K562 (cell line): ENCODE measurements around the gene RNF151. TPM values are rescaled to one million over a fixed set of nuclear protein-coding genes. Genes with fewer than 3 reads are reported as not detected.
A peak's percentile ranks its signal among the peaks of the same experiment; 100 is the strongest.

Experiments used
- ATF3 ChIP-seq, 2 experiments: fragments of 450-650 bp in 1 of 2; sonication (generic) in 1 of 2; formaldehyde crosslinking in 1 of 2; IDR thresholded peaks in 1 of 2; conservative IDR thresholded peaks in 1 of 2; 2 replicates each; pipeline versions ENCODE4 v1.6.1 to v1.8.1; 2016 to 2023; ENCODE audit warnings: mild to moderate bottlenecking in 2 of 2, moderate library complexity in 2 of 2, inconsistent platforms in 1 of 2, missing genetic modification reagents in 1 of 2
- CHAMP1 ChIP-seq: fragments of 450-650 bp; IDR thresholded peaks from 2 replicates; pipeline ENCODE4 v1.6.1; 2016; ENCODE audit warnings: mild to moderate bottlenecking
- DNMT1 ChIP-seq: fragments of 450-650 bp; IDR thresholded peaks from 2 replicates; pipeline ENCODE4 v1.6.1; 2016; ENCODE audit warnings: antibody characterized with exemption, mild to moderate bottlenecking
- ERF ChIP-seq: fragments of 450-650 bp; formaldehyde crosslinking; IDR thresholded peaks from 2 replicates; pipeline ENCODE4 v1.4.0; 2020; ENCODE audit warnings: mild to moderate bottlenecking, mixed read lengths
- HOXB6 ChIP-seq: fragments of 250-450 bp; sonication (Bioruptor Pico); IDR thresholded peaks from 2 replicates; pipeline ENCODE4 v1.5.1; 2022; ENCODE audit warnings: mild to moderate bottlenecking, borderline replicate concordance
- IFI16 ChIP-seq: fragments of 250-450 bp; sonication (Bioruptor Pico); IDR thresholded peaks from 2 replicates; pipeline ENCODE4 v2.1.2; 2022; ENCODE audit warnings: mild to moderate bottlenecking, inconsistent platforms
- MAX ChIP-seq: sonication (generic); formaldehyde crosslinking; IDR thresholded peaks from 2 replicates; pipeline ENCODE4 v1.9.0; 2022; ENCODE audit warnings: mild to moderate bottlenecking, missing genetic modification reagents
- MBD2 ChIP-seq: sonication (generic); IDR thresholded peaks from 2 replicates; pipeline ENCODE4 v1.6.1; 2016; ENCODE audit warnings: low read depth, borderline replicate concordance
- MIER1 ChIP-seq: fragments of 450-650 bp; IDR thresholded peaks from 2 replicates; pipeline ENCODE4 v1.6.1; 2016; ENCODE audit warnings: antibody characterized with exemption, mild to moderate bottlenecking, low read depth
- RNF2 ChIP-seq: sonication (generic); IDR thresholded peaks from 2 replicates; pipeline ENCODE4 v1.6.1; 2016
- STAG1 ChIP-seq: sonication (generic); formaldehyde crosslinking; IDR thresholded peaks from 2 replicates; pipeline ENCODE4 v1.5.0; 2020; ENCODE audit warnings: missing genetic modification reagents, borderline replicate concordance
- USF1 ChIP-seq: sonication (generic); formaldehyde crosslinking; IDR thresholded peaks from 2 replicates; pipeline ENCODE4 v1.9.0; 2022; ENCODE audit warnings: mild to moderate bottlenecking, missing genetic modification reagents
- ZNF518B ChIP-seq: fragments of 250-450 bp; sonication (Bioruptor Pico); IDR thresholded peaks from 2 replicates; pipeline ENCODE4 v1.5.0; 2021; ENCODE audit warnings: mild to moderate bottlenecking, moderate library complexity
- ZNF740 ChIP-seq, 3 experiments: fragments of 200-800 bp in 1 of 3; sonication (Bioruptor generic) in 1 of 3; sonication (generic) in 1 of 3; formaldehyde crosslinking in 1 of 3; IDR thresholded peaks; 2 replicates each; pipeline versions ENCODE4 v1.6.1 to v1.8.0; 2016 to 2022; ENCODE audit warnings: mild to moderate bottlenecking in 2 of 3, missing compliant biosample characterization in 2 of 3, missing genetic modification characterization in 2 of 3, missing genetic modification reagents in 1 of 3
- ZNF785 ChIP-seq: fragments of 250-450 bp; sonication (Bioruptor Pico); IDR thresholded peaks from 2 replicates; pipeline ENCODE4 v1.4.0; 2020; ENCODE audit warnings: mild to moderate bottlenecking
- polyA plus RNA-seq, 8 experiments: library from polyadenylated mRNA; depleted of rRNA in 4 of 8; stranded (reverse) in 5 of 8; unstranded in 3 of 8; fragments of >200 nt; fragmentation: Nextera tagmentation in 2 of 8; fragmentation: Illumina TruSeq in 1 of 8; extraction: Ambion mirVana in 2 of 8; extraction: Trizol in 1 of 8; gene quantifications; 2 replicates each; pipeline versions ENCODE4 v1.2.1 to v1.2.3, GENCODE V29; 2011 to 2014; ENCODE audit warnings: inconsistent platforms in 1 of 8, missing spikeins in 1 of 8
- total RNA-seq, 7 experiments: library from RNA; depleted of rRNA in 6 of 7; stranded (reverse); fragments of >200 nt in 6 of 7; fragmentation: Illumina TruSeq in 2 of 7; extraction: Trizol in 2 of 7; gene quantifications; 2 replicates each; pipeline versions ENCODE4 v1.2.1 to v1.2.3, GENCODE V29; 2011 to 2021; ENCODE audit warnings: low replicate concordance in 1 of 7

The RNF151 gene
- total and polyA plus RNA-seq, 9 of the 15 experiments (the other 6 are each of a cell fraction or from before 2014, with no cell fraction given), result not detected

- TF ChIP-seq ZNF740 (CRISPR knock-in tag; IDR thresholded peaks at IDR 0.05) (no peak; the same call in 1 of the 2 replicates), ZNF740 (tag; IDR thresholded peaks at IDR 0.05) (0 out of 4 replicates have a peak, but pooled peaks of 1 of the 2 experiments have one; percentile 27), IFI16 (CRISPR knock-in tag) (no peak), STAG1 (CRISPR knock-in tag) (peak; percentile 94), MBD2 (peak; percentile 5; the same call in 1 of the 2 replicates), ZNF785 (CRISPR knock-in tag) (no peak), RNF2 (peak; percentile 75), ERF (CRISPR knock-in tag) (no peak), CHAMP1 (no peak), ATF3 (IDR thresholded peaks at IDR 0.05) (no peak), ATF3 (CRISPR knock-in tag; conservative IDR thresholded peaks at IDR 0.05) (0 out of 2 replicates have a peak, but pooled peaks have one; percentile 32), MAX (CRISPR knock-in tag) (peak; percentile 97), HOXB6 (CRISPR knock-in tag) (no peak), DNMT1 (no peak), ZNF518B (no peak), MIER1 (no peak), USF1 (CRISPR knock-in tag) (peak; percentile 47; the same call in 1 of the 2 replicates)
These were observed 36.9 kb upstream of the RNF151 start (continued) for GRCh38 chr16:1929578-1930337.
